GM10847 (cell line): ENCODE measurements around the gene UNKL.

Experiments used
- POLR2A ChIP-seq: IDR thresholded peaks from 2 replicates; pipeline ENCODE4 v1.6.1; 2011; ENCODE audit not compliant: insufficient read length; ENCODE audit errors: extremely low read depth

The UNKL gene

DNA sequence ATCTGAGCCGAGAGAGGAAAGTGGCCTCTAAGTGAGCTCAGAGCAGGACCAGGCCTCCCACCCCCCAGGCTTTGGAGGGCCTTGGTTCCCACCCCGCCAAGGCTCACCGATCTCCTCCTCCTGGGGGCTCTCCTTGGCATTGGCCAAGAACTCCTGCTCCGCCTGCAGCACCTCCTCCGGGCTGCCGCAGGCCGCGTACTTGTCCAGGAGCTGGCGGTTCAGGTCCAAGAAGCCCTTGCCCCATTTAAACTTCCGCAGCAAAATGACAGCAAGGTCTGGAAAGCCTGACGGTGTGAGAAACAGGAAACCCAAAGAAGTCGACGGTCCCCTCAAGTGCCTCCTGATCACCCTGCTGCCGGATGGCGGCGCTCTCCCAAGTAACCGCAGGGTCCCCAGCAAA lies 64.6 kb downstream of the UNKL start:
- TF ChIP-seq POLR2A = no peak

DNA sequence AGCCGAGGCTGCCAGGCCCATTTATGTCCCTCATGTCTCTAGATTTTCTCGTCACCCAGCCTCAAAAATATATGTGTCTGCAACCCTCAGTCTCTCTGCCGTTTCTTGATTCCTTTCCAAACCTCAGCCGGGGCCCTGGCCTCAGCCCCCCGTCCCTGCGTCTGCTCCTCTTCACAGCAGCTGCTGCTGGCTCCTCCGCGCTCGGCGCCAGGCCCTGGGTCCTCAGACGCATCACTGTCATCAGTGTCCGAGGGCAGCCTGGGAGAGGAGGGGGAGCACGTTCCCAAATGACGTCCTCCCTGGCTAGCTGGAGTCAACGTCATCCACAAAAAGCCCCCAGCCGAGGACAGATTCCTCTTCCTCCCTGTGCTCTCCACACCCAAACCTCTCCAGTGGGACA lies 65.2 kb downstream of the UNKL start:
- no peak for TF ChIP-seq POLR2A

DNA sequence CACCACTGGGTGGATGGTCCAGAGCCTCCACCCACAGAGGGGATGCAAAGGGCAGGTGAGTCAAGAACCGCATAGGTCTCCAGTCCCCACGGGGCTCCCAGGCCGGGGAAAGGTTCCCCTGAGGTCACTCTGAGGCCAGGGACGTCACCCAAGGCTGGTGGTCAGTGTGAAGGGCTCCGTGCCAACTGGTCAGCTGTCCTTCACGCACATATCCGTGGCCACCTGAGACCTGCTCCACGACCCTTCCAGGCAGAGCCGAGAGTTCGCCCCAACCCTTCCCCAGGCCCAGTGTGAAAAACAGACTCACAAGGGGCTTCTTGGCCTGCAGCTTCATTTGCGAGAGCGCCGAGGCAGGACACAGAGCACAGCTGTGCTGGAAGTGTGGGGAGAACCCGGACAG lies 65.6 kb downstream of the UNKL start:
- TF ChIP-seq POLR2A = no peak

DNA sequence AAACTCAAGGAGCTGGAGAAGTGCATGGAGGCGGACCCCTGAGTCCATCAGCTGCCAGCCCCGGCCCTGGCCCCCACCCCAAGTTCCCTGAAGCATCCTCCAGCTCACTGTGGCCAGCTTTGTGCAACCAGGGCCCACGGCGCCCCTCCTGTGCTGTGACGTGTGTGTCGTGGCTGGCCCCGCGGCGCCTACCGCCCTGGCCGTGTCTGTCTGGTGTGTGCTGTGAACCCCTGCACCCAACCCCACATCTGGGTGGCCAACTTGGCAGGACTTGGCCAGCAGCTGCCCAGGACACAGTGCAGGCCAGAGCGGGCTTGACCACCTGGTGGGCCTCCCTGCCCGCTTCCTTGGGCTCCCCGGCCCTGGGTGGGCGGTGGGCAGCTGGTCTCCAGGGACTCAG lies 66.1 kb downstream of the UNKL start:
- TF ChIP-seq POLR2A = no peak

DNA sequence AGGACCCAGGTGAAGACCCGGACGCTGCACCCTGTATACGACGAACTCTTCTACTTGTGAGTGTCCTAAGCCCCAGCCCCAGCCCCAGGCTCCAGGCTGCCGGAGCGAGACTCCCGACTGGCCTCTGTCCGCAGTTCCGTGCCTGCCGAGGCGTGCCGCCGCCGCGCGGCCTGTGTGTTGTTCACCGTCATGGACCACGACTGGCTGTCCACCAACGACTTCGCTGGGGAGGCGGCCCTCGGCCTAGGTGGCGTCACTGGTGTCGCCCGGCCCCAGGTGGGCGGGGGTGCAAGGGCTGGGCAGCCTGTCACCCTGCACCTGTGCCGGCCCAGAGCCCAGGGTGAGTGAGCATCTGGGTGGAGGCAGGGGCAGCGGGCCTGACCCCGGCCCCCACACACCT lies 66.5 kb downstream of the UNKL start:
- TF ChIP-seq POLR2A = no peak

DNA sequence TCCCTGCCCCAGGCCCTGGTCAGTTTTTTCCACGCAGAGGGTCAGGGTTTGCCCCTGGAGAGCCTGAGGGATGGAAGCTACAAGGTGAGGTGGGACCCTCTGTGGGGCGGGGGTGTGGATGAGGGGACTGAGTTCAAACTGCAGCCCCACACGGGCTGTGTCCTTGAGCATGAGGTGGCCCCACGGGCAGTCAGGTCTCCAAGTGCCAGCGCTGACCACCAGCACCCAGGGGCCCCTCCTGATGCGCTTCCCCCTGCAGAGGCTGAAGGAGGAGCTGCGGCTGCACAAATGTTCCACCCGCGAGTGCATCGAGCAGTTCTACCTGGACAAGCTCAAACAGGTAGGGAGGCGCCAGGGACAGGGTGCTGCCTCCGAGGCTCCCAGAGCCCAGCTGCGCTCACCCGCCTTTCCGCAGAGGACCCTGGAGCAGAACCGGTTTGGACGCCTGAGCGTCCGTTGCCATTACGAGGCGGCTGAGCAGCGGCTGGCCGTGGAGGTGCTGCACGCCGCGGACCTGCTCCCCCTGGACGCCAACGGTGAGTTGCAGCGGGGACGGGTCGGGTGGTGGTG lies 67.1 kb downstream of the UNKL start:
- no peak for TF ChIP-seq POLR2A

DNA sequence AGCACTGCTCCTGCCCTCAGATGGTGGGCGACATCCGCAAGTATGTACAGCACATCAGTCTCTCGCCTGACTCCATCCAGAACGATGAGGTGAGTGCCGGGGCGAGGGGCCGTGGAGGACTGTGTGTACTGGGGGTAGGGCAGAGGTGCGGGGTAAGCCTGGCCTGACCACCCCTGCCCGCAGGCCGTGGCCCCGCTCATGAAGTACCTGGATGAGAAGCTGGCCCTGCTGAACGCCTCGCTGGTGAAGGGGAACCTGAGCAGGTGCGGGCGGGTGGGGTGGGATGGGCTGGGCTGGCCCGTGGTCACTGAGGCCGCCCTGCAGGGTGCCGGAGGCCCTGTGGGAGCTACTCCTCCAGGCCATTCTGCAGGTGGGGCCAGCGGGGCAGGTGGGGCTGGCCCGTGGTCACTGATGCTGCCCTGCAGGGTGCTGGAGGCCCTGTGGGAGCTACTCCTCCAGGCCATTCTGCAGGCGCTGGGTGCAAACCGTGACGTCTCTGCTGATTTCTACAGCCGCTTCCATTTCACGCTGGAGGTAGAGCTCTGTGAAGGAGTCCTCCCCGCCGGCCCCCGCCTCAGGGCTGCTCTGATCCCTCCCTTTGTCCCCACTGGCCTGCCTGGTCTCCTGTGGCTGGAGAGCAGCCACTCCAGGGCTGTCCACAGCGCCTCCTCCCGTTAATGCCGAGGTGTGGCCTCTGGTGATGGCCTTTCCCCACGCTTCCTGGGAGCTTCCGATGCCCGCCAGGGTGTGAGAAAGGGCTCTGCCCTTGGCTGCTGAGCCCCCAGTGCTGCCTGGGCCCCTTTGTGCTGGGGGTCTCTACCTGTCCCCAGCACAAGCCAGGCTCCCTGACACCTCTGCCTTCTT lies 67.8 kb downstream of the UNKL start:
- no peak for TF ChIP-seq POLR2A

DNA sequence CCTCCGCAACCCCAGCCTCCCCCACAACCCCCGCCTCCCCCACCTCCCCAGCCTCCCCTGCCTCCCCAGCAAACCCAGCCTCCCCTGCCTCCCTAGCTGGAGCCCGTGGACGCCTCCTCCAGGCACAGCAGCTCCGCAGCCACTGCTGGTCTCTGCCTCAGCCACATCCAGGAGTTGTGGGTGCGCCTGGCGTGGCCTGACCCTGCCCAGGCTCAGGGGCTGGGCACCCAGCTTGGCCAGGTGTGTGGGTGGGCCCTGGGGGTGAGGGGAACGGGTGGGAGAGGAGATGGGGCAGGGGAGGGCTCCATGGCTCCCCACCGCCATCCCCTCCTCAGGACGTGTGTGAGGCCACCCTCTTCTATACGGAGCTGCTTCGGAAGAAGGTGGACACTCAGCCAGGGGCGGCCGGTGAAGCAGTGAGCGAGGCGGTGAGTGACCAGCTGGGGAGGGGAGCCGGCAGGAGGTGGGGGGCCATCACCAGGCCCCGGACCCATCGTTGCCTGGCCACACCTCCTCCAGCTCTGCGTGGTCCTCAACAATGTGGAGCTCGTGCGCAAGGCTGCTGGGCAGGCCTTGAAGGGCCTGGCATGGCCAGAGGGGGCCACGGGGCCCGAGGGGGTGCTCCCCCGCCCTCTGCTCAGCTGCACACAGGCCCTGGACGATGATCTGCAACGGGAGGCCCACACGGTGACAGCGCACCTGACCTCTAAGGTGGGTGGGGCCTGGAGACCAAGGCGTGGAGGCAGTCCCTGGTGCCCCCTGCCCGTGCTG lies 68.7 kb downstream of the UNKL start:
- no peak for TF ChIP-seq POLR2A

DNA sequence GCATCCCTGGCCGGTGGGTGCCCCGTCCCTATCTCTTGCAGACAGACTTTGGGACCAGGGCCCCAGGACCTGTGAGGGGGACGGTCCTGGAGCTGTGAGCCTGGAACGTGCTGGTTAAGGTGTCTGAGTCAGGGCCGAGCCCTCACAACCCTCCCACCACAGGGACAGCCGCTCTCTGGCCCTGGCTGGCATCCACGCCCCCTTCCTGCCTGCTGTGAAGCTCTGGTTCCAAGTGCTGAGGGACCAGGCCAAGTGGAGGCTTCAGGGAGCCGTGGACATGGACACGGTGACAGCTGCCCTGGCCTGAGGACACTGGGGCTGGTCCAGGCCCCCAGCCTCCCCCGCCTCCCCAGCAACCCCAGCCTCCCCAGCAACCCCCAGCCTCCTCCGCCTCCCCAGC lies 69.4 kb downstream of the UNKL start:
- no peak for TF ChIP-seq POLR2A

DNA sequence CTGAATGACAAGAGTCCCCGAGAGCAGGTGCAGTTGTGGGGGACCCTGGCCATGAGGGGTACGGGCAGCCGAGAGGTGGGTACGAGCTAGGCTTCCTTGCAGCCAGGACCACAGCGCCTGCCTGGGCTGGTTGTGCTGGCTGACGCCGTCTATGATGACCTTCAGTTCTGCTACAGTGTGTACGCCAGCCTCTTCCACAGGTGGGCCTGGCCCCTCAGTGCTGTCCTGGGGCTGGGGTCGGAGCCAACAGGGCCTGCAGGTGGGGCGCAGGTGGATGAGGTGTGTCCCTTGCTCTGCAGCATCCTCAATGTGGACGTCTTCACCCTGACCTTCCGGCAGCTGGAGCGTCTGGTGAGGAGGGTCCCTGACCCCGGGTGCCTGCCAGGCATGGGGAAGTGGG lies 70.0 kb downstream of the UNKL start:
- no peak for TF ChIP-seq POLR2A

DNA sequence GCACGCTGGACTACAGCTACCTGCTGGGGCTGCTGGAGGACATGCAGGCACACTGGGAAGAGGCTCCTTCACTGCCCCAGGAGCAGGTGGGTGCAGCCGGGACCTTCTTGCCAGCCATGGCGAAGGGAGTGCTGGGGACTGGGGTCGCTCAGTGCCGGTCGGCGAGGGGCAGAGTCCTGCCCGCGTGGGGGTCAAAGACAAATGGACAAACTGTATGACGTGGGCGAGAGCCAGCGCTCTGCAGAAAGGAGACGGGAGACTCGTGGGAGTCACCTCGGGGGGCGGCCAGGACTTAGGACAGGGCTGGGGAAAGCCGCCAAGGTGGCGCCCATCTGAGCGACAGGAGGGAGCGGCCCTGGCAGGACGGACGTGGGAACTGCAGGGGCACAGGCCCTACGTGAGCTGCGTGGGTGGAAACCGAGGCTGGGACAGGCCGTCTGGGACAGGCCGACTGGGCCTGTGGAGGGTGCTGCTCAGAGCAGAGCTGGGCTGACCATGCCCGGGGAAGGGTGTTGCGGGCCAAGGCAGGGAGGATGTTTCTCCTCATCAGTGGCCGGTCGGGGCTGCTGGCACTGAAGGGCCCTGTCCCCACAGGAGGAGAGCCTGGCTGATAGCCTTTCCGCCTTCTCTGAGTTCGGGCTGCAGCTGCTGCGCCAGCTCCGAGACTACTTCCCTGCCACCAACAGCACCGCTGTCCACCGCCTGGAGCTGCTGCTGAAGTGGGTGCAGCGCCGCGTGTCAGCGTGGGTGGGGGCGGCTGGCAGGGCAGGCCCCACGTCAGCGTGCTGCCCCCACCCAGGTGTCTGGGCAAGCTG lies 70.9 kb downstream of the UNKL start:
- no peak for TF ChIP-seq POLR2A

DNA sequence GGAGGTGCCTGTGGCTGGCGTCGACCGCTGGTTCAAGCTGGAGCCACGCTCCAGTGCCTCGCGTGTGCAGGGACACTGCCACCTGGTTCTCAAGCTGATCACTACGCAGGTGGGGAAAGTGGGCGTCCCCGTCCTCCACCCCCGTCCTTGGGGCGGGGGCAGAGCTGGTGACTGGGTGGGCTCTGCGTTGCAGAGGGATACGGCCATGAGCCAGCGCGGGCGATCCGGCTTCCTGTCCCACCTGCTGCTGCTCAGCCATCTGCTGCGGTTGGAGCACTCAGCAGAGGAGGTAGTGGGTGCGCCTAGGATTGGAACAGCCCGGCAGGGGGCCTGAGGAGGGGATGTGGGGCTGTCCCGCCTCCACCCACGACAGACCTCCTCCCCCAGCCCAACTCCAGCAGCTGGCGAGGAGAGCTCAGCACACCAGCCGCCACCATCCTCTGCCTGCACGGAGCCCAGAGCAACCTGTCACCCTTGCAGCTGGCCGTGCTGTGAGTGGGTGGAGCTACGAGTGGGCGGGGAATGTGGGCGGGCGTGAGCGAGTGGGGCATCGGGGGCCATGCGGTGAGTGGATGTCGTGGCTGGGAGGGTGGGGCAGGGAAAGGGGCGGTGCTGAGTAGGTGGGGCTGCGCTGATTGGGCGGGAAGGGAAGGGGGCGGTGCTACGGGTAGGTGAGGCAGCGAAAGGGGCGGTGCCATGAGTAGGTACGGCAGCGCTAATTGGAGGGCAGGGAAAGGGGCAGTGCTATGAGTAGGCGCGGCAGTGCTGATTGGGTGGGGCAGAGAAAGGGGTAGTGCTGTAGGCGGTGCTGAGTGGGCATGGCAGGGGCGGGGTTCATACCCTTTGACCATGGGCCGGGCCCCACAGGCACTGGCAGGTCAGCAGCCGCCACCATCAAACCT lies 71.7 kb downstream of the UNKL start:
- TF ChIP-seq POLR2A = no peak

DNA sequence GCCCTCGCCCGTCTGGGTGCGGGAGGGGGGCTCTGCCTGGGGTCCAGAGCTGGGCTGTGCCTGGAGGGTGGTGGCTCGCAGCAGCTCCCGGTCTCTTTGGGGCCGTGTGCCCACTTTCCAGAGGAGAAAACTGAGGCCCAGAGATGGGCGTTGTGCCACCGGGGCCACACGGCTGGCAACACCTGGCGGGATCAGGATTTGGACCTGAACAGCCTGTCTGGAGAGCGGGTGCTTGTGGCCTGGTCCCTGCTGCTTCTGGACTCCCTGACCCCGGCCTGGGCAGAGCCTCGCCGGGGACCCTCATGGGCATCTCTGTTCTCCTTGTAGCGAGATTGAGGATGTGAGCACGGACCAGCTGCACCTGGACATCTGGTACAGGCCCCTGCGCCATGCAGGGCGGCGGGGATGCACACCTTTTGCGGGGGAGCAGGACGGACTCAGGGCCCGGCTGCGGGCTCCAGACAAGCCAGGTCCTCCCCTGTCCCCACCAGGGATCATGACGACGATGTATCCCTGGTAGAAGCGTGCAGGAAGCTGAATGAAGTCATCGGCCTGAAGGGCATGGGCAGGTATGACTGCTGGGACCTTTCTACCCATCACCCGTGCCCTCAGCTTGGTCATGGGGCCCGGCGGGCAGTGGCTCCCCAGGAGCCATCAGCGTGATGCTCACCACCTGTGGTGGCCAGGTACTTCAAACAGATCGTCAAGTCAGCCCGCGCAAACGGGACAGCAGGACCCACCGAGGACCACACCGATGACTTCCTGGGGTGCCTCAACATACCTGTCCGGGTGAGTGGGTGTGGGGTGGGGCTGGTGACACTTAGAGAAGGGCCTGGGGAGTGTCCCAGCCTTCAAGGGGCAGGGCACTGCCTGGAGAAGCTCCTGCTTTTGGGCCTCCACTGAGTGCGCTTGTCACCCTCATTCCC lies 72.7 kb downstream of the UNKL start:
- no peak for TF ChIP-seq POLR2A
